BJ (cell line): ENCODE results near the gene HS3ST3B1. TPM values are rescaled to one million over a fixed set of nuclear protein-coding genes. Genes with fewer than 3 reads are reported as not detected.

Source experiments
- CTCF ChIA-PET: fragments of 350-600 bp; formaldehyde crosslinking; extraction: SDS; loops from one replicate; lab custom pipeline; 2021; ENCODE audit warnings: antibody characterized with exemption, inconsistent platforms; lab: Yijun Ruan, JAX
- POLR2A ChIA-PET: fragments of 300-600 bp; sonication (Branson Sonifier 250); formaldehyde crosslinking; extraction: SDS; loops from one replicate; lab custom pipeline; 2021; ENCODE audit warnings: antibody characterized with exemption; lab: Charles Lee
- DNase-seq: peaks from one replicate; pipeline ENCODE4 v3.0.0-alpha.2; 2011; ENCODE audit warnings: low read depth
- H3K27me3 ChIP-seq: 2 replicates; pipeline ENCODE4 v1.6.0; 2011; ENCODE audit warnings: low read length; ENCODE audit not compliant: control insufficient read depth, insufficient read depth
- H3K36me3 ChIP-seq: 2 replicates; pipeline ENCODE4 v1.5.1; 2011; ENCODE audit warnings: low read length; ENCODE audit not compliant: control insufficient read depth, insufficient read depth
- H3K4me3 ChIP-seq: 2 replicates; pipeline ENCODE4 v1.5.1; 2011; ENCODE audit warnings: low read depth, mild to moderate bottlenecking, control low read depth, low read length
- polyA plus RNA-seq: library from polyadenylated mRNA; depleted of rRNA; stranded (reverse); fragments of >200 nt; gene quantifications from 2 replicates; pipeline ENCODE4 v1.2.3, GENCODE V29; 2011
- TF ChIP-seq, protein P1 (sequence below): IDR thresholded peaks from 2 replicates; pipeline ENCODE4 v1.5.1; 2011; ENCODE audit warnings: low read depth, mild to moderate bottlenecking, control low read depth, inconsistent platforms, low read length, moderate library complexity; ENCODE audit not compliant: insufficient read depth

The HS3ST3B1 gene
- polyA plus RNA-seq, 1 experiment = 3.4 TPM

DNA sequence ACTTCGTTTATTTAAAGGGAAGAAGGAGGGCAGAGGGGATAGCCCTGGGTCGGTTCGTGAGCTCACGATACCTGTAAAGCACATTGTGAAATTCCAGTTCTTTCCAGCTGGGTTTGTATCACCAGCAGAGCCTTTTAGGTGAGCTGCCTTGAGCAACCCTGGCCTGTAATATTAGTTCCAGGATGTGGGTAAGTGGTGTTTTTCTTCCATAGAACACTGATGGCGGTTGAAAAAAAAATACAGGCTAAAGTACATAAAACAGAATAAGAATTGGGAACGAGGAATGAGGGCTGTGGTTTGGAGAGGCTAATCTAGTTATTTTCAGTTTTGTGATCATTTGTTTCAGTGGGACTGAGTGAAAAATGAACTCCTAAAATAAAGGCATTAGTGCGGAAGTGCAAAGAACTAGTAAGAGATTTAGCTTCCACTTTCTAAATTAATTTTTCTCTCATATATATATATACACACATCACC lies 20.6 kb downstream of the HS3ST3B1 start:
- DNase-seq = no peak
- CTCF ChIA-PET = interaction anchor here (0.6 to 1.4 kb wide), 3 partner anchors 8 to 39 kb away, joined by 3 read pairs; no protein-coding TSS in a partner anchor
- Histone ChIP-seq H3K4me3 (no peak overlapping the region), H3K36me3 (peaks cover 1% of the 10 kb centered on the region; the same call in 1 of the 2 replicates), H3K27me3 (no peaks in the 10 kb centered on the region)
- POLR2A ChIA-PET = no interaction called here
- TF ChIP-seq, protein P1, sequence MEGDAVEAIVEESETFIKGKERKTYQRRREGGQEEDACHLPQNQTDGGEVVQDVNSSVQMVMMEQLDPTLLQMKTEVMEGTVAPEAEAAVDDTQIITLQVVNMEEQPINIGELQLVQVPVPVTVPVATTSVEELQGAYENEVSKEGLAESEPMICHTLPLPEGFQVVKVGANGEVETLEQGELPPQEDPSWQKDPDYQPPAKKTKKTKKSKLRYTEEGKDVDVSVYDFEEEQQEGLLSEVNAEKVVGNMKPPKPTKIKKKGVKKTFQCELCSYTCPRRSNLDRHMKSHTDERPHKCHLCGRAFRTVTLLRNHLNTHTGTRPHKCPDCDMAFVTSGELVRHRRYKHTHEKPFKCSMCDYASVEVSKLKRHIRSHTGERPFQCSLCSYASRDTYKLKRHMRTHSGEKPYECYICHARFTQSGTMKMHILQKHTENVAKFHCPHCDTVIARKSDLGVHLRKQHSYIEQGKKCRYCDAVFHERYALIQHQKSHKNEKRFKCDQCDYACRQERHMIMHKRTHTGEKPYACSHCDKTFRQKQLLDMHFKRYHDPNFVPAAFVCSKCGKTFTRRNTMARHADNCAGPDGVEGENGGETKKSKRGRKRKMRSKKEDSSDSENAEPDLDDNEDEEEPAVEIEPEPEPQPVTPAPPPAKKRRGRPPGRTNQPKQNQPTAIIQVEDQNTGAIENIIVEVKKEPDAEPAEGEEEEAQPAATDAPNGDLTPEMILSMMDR = no peak

DNA sequence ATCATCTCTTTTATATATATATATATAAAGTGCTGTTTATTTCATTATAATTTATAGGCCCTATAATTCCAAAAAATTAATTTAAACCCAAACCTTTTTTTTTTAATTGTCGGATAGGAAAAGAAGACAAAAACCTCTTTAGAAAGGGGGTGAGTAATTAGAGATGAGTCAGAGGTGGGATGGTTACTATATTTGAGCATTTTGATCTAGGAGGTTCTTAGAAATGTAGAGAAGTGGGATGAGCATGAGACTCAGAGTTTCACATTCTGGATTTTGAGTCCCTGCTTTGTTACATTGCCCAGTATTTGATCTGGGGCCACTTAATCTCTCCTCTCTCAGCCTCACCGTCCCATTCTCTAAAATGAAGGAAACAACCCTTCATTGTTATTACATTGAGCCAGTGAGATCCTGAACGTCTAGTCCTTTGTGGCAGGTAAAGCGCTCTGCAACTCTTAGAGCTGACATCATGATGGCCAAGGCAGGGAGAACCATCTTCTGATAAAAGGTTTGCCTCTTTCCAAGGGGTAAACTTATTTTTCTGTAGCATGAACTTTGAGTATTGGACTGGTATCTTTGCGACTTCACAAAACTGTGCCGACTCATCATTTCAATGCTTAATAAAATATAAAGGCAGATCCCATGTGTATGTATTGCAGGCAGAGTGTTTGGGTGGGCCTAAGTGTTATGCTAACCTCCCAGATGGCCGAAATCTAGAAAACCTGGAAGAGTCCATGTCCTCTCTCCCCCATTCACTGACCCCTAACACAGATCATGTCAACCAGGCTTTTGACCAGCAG lies 21.3 kb downstream of the HS3ST3B1 start:
- no peak for DNase-seq
- H3K36me3 ChIP-seq = peaks cover 1% of the 10 kb centered on the region; the same call in 1 of the 2 replicates
- CTCF ChIA-PET = interaction anchor here (1.4 kb wide), 1 partner anchor 19 kb away, joined by 3 read pairs; no protein-coding TSS in a partner anchor
- TF ChIP-seq, protein P1 = no peak
- H3K4me3 ChIP-seq = no peak overlapping the region
- H3K27me3 ChIP-seq = no peaks in the 10 kb centered on the region
- POLR2A ChIA-PET = no interaction called here

GRCh38 chr17:14323522-14323981 lies 22.7 kb downstream of the HS3ST3B1 start:
- TF ChIP-seq, protein P1 = no peak
- Histone ChIP-seq H3K27me3 (no peaks in the 10 kb centered on the region), H3K4me3 (no peak overlapping the region), H3K36me3 (peaks cover 1% of the 10 kb centered on the region; the same call in 1 of the 2 replicates)
- POLR2A ChIA-PET = no interaction called here
- DNase-seq = no peak
- CTCF ChIA-PET = interaction anchor here (0.6 to 1.2 kb wide), 2 partner anchors 19 to 548 kb away, joined by 3 read pairs; no protein-coding TSS in a partner anchor

DNA sequence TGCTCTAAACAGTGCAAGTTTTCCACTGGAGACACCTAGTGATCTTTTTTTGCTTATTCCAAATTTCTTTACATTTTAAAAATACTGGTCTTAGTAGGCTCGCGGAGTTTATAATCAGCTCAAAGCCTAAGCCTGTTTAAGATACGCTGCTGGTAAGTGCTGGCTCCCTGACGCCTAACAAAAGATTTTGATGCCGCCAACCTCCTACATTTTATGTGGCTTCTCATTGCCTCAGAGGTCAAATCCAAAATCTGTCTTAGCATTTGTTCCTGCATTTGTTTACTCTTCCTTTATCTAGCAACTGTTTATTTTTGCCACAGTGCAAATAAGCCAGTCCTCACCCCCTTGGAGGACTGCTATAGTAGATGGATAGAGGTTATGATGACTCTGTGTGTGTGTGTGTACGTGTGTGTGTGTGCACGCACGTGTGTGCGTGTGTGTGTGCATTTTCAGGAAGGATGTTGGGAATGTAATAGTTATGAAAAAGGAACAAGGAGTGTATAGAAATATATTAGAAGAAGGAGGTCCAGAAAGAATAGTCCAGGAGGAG lies 24.8 kb downstream of the HS3ST3B1 start:
- H3K36me3 ChIP-seq = 0 out of 2 replicates have a peak, but pooled peaks cover 1% of the 10 kb centered on the region
- H3K27me3 ChIP-seq = no peaks in the 10 kb centered on the region
- no peak for DNase-seq
- H3K4me3 ChIP-seq = no peak overlapping the region
- TF ChIP-seq, protein P1 = no peak
- POLR2A ChIA-PET = no interaction called here
- CTCF ChIA-PET = no interaction called here

DNA sequence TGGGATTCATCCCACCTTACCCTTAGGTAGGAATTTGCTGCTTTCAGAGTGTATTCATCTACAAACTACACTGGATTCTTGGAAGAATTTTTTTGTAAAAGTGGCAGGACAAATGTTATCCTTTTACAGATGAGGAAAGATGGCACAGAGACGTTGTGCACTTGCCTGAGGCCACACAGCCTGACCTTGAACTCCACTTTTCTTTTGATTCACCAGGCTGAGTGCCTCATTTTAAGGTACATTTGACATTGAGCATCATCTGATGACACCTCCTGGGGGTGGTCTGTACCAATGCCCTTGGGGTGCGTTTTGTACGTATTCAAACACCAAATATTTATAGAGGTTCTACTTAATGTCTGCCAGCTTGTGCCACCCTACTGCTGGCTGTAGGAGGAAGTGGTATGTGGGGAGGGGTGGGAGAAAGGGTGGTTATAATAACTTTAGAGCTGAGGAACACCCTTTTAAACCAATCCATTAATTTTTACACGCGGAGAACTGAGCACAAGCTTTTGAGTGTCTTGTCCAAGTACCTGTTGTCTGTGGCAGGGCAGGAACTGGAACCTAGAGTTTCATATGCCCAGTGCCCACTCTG lies 29.1 kb downstream of the HS3ST3B1 start:
- DNase-seq = no peak
- ChIA-PET CTCF (no interaction called here), POLR2A (no interaction called here)
- TF ChIP-seq, protein P1 = no peak
- H3K36me3 ChIP-seq = no peaks in the 10 kb centered on the region; the same call in 1 of the 2 replicates
- H3K27me3 ChIP-seq = no peaks in the 10 kb centered on the region
- no peak overlapping the region for H3K4me3 ChIP-seq
